IgD-negative memory B cell (primary cell): ENCODE results near the gene RBFOX2. TPM values are rescaled to one million over a fixed set of nuclear protein-coding genes. Genes with fewer than 3 reads are reported as not detected.
"Not testable (repeated sequence)": the region's sequence is repeated elsewhere in the genome, so short reads cannot be mapped to it uniquely, and the experiment has no call there.

Experiments used
- H3K27ac Mint-ChIP-seq, 3 donors: one replicate each; pipeline ENCODE4 v1.8.0; 2020 to 2022; ENCODE audit warnings: mild to moderate bottlenecking in 3 of 3, mixed read lengths in 3 of 3, moderate library complexity in 1 of 3
- H3K27me3 Mint-ChIP-seq: one replicate; pipeline ENCODE4 v1.8.0; 2021; ENCODE audit warnings: mixed read lengths
- H3K36me3 Mint-ChIP-seq: one replicate; pipeline ENCODE4 v1.8.0; 2020; ENCODE audit warnings: mild to moderate bottlenecking, mixed read lengths
- H3K4me1 Mint-ChIP-seq, 3 donors: one replicate each; pipeline ENCODE4 v1.8.0; 2020 to 2022; ENCODE audit warnings: mixed read lengths in 3 of 3, mild to moderate bottlenecking in 1 of 3
- H3K4me3 Mint-ChIP-seq, 4 donors: one replicate each; pipeline ENCODE4 v1.8.0; 2020 to 2022; ENCODE audit warnings: mild to moderate bottlenecking in 4 of 4, mixed read lengths in 4 of 4, moderate library complexity in 3 of 4
- H3K9me3 Mint-ChIP-seq, 3 donors: one replicate each; pipeline ENCODE4 v1.8.0; 2020 to 2021; ENCODE audit warnings: mixed read lengths in 3 of 3, mild to moderate bottlenecking in 1 of 3
- polyA plus RNA-seq: library from polyadenylated mRNA; unstranded; fragments of 300-500 nt; fragmentation: Illumina TruSeq; gene quantifications from one replicate; pipeline ENCODE4 v1.2.3, GENCODE V29; 2021

RBFOX2 gene
- polyA plus RNA-seq, 1 donor from 2014 or later: not detected

DNA sequence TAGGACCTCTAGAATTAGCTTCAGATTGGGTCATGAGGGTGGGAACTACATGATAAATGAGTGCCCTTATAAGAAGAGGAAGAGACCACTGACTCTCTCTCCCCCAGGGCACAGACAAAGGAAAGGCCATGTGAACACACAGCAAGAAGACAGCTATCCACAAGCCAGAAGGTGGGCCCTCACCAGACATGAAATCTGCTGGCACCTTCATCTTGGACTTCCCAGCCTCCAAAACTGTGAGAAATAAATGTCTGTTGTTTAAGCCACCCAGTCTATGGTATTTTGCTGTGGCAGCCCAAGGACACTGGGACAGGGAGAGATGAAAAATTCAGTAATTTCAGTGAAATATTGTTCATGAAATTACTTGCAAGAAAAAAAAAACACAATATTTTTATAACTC is 5.9 kb downstream of the RBFOX2 start:
- Mint-ChIP-seq H3K9me3 (peaks cover 0 to 5% (median 0%) of the 10 kb centered on the region in 3 donors), H3K4me1 (peaks cover 5 to 12% (median 6%) of the 10 kb centered on the region in 3 donors), H3K27me3 (peaks cover 44% of the 10 kb centered on the region), H3K27ac (no peak overlapping the region), H3K36me3 (peaks cover 2% of the 10 kb centered on the region), H3K4me3 (no peak overlapping the region)

DNA sequence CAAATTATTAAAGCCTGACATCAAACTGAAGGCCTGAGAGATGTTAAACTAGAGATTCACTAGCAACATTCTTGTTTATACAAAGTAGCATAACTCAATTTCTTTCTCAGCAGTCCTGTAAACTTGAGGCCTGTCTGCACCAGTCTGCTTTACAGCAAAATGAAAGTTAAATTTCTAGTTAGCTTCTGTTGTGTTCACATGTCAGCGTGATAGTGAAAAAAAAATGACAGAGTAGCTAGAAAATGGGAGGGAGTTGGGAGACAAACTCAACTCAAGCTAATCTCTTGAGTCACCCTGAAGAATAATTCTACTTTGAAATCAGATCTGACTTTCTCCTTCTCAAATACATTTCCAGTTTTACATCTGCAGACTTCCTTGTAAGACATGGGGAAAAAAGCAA is 6.5 kb downstream of the RBFOX2 start:
- H3K4me3 Mint-ChIP-seq: no peak overlapping the region
- no peaks in the 10 kb centered on the region for H3K36me3 Mint-ChIP-seq
- peaks cover 7 to 12% (median 9%) of the 10 kb centered on the region in 3 donors for H3K4me1 Mint-ChIP-seq
- peaks cover 0 to 5% (median 0%) of the 10 kb centered on the region in 3 donors for H3K9me3 Mint-ChIP-seq
- peak overlapping the region in 1 of 3 donors; percentile 26 for H3K27ac Mint-ChIP-seq
- peaks cover 44% of the 10 kb centered on the region for H3K27me3 Mint-ChIP-seq

DNA sequence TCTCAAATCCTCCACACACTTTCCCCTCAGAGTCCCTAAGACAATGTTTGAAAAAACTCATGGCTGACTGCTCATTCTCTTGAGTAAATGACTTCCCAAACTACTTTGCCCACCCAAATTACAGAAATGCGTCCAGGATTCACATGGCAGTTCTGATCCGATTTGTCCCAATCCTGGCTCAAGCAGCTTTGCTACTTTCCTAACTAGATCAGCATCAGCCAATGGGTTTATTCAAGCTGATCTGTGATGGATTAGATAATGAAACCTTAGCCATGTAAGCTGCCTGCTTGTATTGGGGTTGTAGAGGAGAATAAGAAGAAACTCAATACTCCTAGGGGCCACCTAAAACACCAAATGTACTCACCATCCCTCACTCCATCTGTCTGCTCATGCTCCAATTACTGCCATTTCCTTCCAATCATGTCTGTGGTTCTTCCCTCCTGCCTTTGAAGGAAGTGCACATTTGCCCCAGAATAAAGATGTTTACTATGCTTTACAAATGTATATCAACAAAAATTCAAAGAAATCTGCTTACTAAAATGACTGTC is 6.9 kb downstream of the RBFOX2 start:
- peak overlapping the region in 2 of 3 donors; percentile 11 to 26 for H3K27ac Mint-ChIP-seq
- peaks cover 7 to 16% (median 9%) of the 10 kb centered on the region in 3 donors for H3K4me1 Mint-ChIP-seq
- H3K27me3 Mint-ChIP-seq: peaks cover 45% of the 10 kb centered on the region
- H3K9me3 Mint-ChIP-seq: peaks cover 0 to 5% (median 0%) of the 10 kb centered on the region in 3 donors
- H3K4me3 Mint-ChIP-seq: no peak overlapping the region
- no peaks in the 10 kb centered on the region for H3K36me3 Mint-ChIP-seq

- not testable (repeated sequence) for H3K4me3 Mint-ChIP-seq, H3K9me3 Mint-ChIP-seq, H3K27ac Mint-ChIP-seq, H3K36me3 Mint-ChIP-seq
- peaks cover 50% of the 10 kb centered on the region for H3K27me3 Mint-ChIP-seq
- peaks cover 7 to 16% (median 9%) of the 10 kb centered on the region in 3 donors for H3K4me1 Mint-ChIP-seq
These were observed 7.8 kb downstream of the RBFOX2 start for GRCh38 chr22:36020865-36021264.

GRCh38 chr22:36017651-36018091 is 11.0 kb downstream of the RBFOX2 start:
- Mint-ChIP-seq H3K4me1 (peaks cover 7 to 16% (median 9%) of the 10 kb centered on the region in 3 donors), H3K27ac (peak overlapping the region; percentile 7 to 82 (median 50)), H3K36me3 (no peaks in the 10 kb centered on the region), H3K4me3 (peak overlapping the region in 3 of 4 donors; percentile 3 to 79 (median 38)), H3K27me3 (peaks cover 66% of the 10 kb centered on the region), H3K9me3 (peaks cover 0 to 5% (median 0%) of the 10 kb centered on the region in 3 donors)

GRCh38 chr22:36016684-36017083 is 11.9 kb downstream of the RBFOX2 start:
- Mint-ChIP-seq H3K27ac (no peak overlapping the region), H3K9me3 (peaks cover 0 to 5% (median 0%) of the 10 kb centered on the region in 3 donors), H3K36me3 (no peaks in the 10 kb centered on the region), H3K4me1 (peaks cover 7 to 14% (median 9%) of the 10 kb centered on the region in 3 donors), H3K4me3 (no peak overlapping the region), H3K27me3 (peaks cover 66% of the 10 kb centered on the region)

DNA sequence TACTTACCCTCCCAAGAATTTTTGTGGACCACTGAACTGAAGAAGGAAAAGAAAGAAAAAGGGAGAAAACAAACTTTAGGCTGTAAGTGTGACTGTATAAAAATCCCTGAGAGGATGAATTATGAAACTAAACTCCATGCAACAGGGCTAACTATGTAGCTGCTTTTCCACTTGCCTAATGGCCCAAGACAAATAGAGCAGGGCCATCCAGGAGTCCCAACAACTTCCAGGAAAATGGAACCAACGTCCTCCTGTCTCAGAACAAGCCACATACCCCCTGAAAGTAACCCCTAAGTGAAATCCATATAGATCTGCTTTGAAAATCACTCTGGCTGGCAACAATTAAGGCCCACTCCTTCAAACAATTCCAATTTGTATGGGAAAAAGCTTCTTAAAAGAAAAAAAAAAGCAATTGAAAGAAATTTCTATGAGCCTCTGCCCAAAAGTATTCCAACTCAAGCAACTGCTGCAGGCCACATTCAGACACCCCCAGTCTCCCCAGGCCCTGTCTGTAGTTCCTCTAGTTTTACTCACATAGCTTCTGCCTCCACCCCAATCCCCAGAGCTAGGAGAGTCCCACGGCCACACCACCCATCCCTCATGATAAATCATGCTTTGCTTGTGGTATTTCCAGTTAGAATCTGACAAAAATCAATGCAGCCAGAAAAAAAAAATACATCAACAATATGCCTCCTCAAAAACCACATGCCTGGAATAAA is 12.7 kb downstream of the RBFOX2 start:
- peaks cover 0 to 5% (median 0%) of the 10 kb centered on the region in 3 donors for H3K9me3 Mint-ChIP-seq
- H3K4me1 Mint-ChIP-seq: peaks cover 7 to 14% (median 9%) of the 10 kb centered on the region in 3 donors
- no peaks in the 10 kb centered on the region for H3K36me3 Mint-ChIP-seq
- H3K27ac Mint-ChIP-seq: no peak overlapping the region
- H3K4me3 Mint-ChIP-seq: no peak overlapping the region
- H3K27me3 Mint-ChIP-seq: peaks cover 66% of the 10 kb centered on the region

GRCh38 chr22:36015155-36015810 is 13.3 kb downstream of the RBFOX2 start:
- Mint-ChIP-seq H3K4me3 (no peak overlapping the region), H3K36me3 (no peaks in the 10 kb centered on the region), H3K9me3 (peaks cover 0 to 2% (median 0%) of the 10 kb centered on the region in 3 donors), H3K27me3 (peaks cover 61% of the 10 kb centered on the region), H3K4me1 (peaks cover 7 to 14% (median 9%) of the 10 kb centered on the region in 3 donors), H3K27ac (no peak overlapping the region)

- H3K27me3 Mint-ChIP-seq: peaks cover 56% of the 10 kb centered on the region
- peak overlapping the region in 1 of 4 donors; percentile 44 for H3K4me3 Mint-ChIP-seq
- H3K4me1 Mint-ChIP-seq: peaks cover 7 to 14% (median 9%) of the 10 kb centered on the region in 3 donors
- H3K27ac Mint-ChIP-seq: no peak overlapping the region
- peaks cover 0 to 2% (median 0%) of the 10 kb centered on the region in 3 donors for H3K9me3 Mint-ChIP-seq
- H3K36me3 Mint-ChIP-seq: no peaks in the 10 kb centered on the region
These were observed 14.0 kb downstream of the RBFOX2 start for GRCh38 chr22:36014546-36015074.

DNA sequence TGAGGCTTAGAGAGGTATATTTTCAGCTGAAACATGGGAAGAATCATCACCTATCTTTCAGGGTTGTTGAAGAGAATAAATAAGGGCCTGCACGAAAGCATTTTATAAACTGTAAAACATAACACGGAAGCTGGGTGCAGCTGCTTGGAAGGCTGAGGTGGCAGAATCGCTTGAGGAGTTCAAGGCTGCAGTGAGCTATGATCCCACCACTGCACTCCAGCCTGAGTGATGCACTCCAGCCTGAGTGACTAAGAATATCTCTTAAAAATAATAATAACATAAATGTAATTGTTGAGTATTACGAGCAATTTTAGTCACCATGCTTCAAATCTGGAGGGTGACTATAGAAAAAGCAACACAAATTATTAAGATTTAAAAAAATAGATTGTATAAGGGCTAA is 16.3 kb downstream of the RBFOX2 start:
- Mint-ChIP-seq H3K4me3 (no peak overlapping the region), H3K27ac (no peak overlapping the region), H3K27me3 (peaks cover 41% of the 10 kb centered on the region), H3K4me1 (peaks cover 0 to 4% (median under 1%) of the 10 kb centered on the region in 3 donors), H3K9me3 (no peaks in the 10 kb centered on the region), H3K36me3 (no peaks in the 10 kb centered on the region)

GRCh38 chr22:36010882-36011281 is 17.7 kb downstream of the RBFOX2 start:
- no peaks in the 10 kb centered on the region for H3K9me3 Mint-ChIP-seq
- no peak overlapping the region for H3K27ac Mint-ChIP-seq
- H3K27me3 Mint-ChIP-seq: peaks cover 27% of the 10 kb centered on the region
- no peaks in the 10 kb centered on the region for H3K36me3 Mint-ChIP-seq
- H3K4me1 Mint-ChIP-seq: no peaks in the 10 kb centered on the region
- no peak overlapping the region for H3K4me3 Mint-ChIP-seq

DNA sequence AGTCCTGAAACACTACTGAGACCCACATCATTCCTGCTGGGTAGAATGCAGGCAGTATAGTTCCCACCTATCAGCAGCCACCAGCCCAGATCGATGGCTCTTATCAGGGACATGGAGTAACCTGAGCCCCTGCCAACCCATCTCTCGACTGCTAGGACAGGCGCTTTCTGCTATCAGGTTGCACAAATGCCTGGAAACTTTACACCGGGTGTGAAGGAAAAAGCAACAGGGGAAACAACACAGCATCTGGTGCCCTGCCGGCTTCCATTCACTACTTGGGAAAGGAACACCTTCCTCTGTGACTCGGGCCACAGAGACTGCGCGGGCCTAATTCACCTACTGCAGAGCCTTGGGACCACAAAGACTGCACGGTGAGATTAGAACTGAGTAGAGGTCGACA is 18.5 kb downstream of the RBFOX2 start:
- Mint-ChIP-seq H3K27me3 (peaks cover 21% of the 10 kb centered on the region), H3K4me1 (no peaks in the 10 kb centered on the region), H3K27ac (no peak overlapping the region), H3K36me3 (no peaks in the 10 kb centered on the region), H3K4me3 (no peak overlapping the region), H3K9me3 (no peaks in the 10 kb centered on the region)

DNA sequence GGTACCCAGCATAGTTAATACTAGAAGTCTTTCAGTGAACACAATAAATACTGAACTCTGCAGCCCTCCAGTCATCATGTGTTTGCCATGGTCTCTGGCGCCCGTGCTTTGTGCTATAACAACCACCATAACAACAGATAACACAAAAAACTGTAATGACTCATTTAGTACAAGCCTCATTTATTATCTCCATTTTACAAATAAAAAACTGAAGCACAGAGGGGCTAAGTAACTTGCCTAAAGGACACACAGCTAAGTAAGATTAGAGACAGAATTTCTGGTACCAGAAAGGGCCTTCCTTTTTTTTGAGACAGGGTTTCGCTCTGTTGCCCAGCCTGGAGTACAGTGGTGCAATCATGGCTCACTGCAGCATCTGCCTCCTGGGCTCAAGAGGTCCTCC is 19.5 kb downstream of the RBFOX2 start:
- no peaks in the 10 kb centered on the region for H3K4me1 Mint-ChIP-seq
- H3K27ac Mint-ChIP-seq: no peak overlapping the region
- no peaks in the 10 kb centered on the region for H3K9me3 Mint-ChIP-seq
- H3K4me3 Mint-ChIP-seq: no peak overlapping the region
- peaks cover 1% of the 10 kb centered on the region for H3K36me3 Mint-ChIP-seq
- peaks cover 17% of the 10 kb centered on the region for H3K27me3 Mint-ChIP-seq

- no peak overlapping the region for H3K27ac Mint-ChIP-seq
- peaks cover 15% of the 10 kb centered on the region for H3K27me3 Mint-ChIP-seq
- no peaks in the 10 kb centered on the region for H3K4me1 Mint-ChIP-seq
- H3K4me3 Mint-ChIP-seq: no peak overlapping the region
- peaks cover 1% of the 10 kb centered on the region for H3K36me3 Mint-ChIP-seq
- H3K9me3 Mint-ChIP-seq: no peaks in the 10 kb centered on the region
These were observed 20.1 kb downstream of the RBFOX2 start for GRCh38 chr22:36008565-36008964.

GRCh38 chr22:36008131-36008530 is 20.5 kb downstream of the RBFOX2 start:
- peaks cover 1% of the 10 kb centered on the region for H3K36me3 Mint-ChIP-seq
- no peak overlapping the region for H3K27ac Mint-ChIP-seq
- no peaks in the 10 kb centered on the region for H3K9me3 Mint-ChIP-seq
- no peak overlapping the region for H3K4me3 Mint-ChIP-seq
- no peaks in the 10 kb centered on the region for H3K4me1 Mint-ChIP-seq
- H3K27me3 Mint-ChIP-seq: peaks cover 14% of the 10 kb centered on the region
